ENCODE measurements around the gene TFCP2. TPM values are rescaled to one million over a fixed set of nuclear protein-coding genes. Genes with fewer than 3 reads are reported as not detected.

Gene TFCP2
- polyA plus RNA-seq, 3 donors, result 7.1 to 25.4 (median 14.2) TPM

- Mint-ChIP-seq H3K27me3 (ENCODE audit: low read depth in 3 of 3) (peaks cover 0 to 1% (median 0%) of the 10 kb centered on the region in 3 donors), H3K4me1 (peaks cover 17% of the 10 kb centered on the region), H3K27ac (peak overlapping the region in 1 of 7 donors; percentile 79), H3K36me3 (peaks cover 0 to 4% of the 10 kb centered on the region in 2 donors), H3K9me3 (no peaks in the 10 kb centered on the region), H3K4me3 (no peak overlapping the region)
- no peak for DNase-seq
- H3K9me3 ChIP-seq (replicated peaks in 1 of 2; ENCODE audit: control insufficient read depth in 1 of 2, insufficient read depth in 1 of 2, low read length in 2 of 2), result no peaks in the 10 kb centered on the region
- H3K4me1 ChIP-seq (ENCODE audit: control insufficient read depth in 1 of 2, insufficient read depth in 2 of 2, low read length in 2 of 2), result peaks cover 14 to 16% of the 10 kb centered on the region in 2 donors
- no peaks in the 10 kb centered on the region for H3K27me3 ChIP-seq (ENCODE audit: control insufficient read depth in 2 of 2, insufficient read depth in 2 of 2, low read length in 2 of 2)
- H2AFZ ChIP-seq (ENCODE audit: insufficient read depth, low read depth, low read length, poor library complexity, severe bottlenecking), result no peak overlapping the region
- no peaks in the 10 kb centered on the region for H3K36me3 ChIP-seq (replicated peaks in 1 of 2; ENCODE audit: control insufficient read depth in 1 of 2, insufficient read depth in 2 of 2, low read length in 2 of 2)
- H3K4me2 ChIP-seq (replicated peaks; ENCODE audit: extremely low read depth, low read length, poor library complexity, severe bottlenecking), result no peak overlapping the region
- H3K27ac ChIP-seq (ENCODE audit: low read depth in 1 of 2, low read length in 2 of 2), result no peak overlapping the region
- 96% methylated on average over 34 of the region's 38 CpGs for WGBS (ENCODE audit: insufficient coverage)
- H4K20me1 ChIP-seq (ENCODE audit: insufficient read depth, low read length), result no peaks in the 10 kb centered on the region
- H3K9ac ChIP-seq (ENCODE audit: insufficient read depth, low read length, poor library complexity, severe bottlenecking), result no peak overlapping the region
- no peak for TF ChIP-seq CTCF (IDR thresholded peaks at IDR 0.05)
- H3K79me2 ChIP-seq (ENCODE audit: insufficient read depth, low read length), result no peaks in the 10 kb centered on the region
- H3K4me3 ChIP-seq (replicated peaks in 1 of 3; ENCODE audit: low read depth in 2 of 3, low read length in 3 of 3), result no peak overlapping the region
- intact Hi-C loops (cut with micrococcal nuclease), result no loop called here
Measured at GRCh38 chr12:51197736-51198567, 25.0 kb upstream of the TFCP2 start.

GRCh38 chr12:51196547-51196946, 23.6 kb upstream of the TFCP2 start:
- H3K27me3 Mint-ChIP-seq (ENCODE audit: low read depth in 3 of 3), result peaks cover 0 to 1% (median 0%) of the 10 kb centered on the region in 3 donors
- intact Hi-C loops (cut with micrococcal nuclease), result no loop called here
- no peak overlapping the region for H2AFZ ChIP-seq (ENCODE audit: insufficient read depth, low read depth, low read length, poor library complexity, severe bottlenecking)
- no peak overlapping the region for H3K27ac ChIP-seq (ENCODE audit: low read depth in 1 of 2, low read length in 2 of 2)
- no peaks in the 10 kb centered on the region for H3K36me3 ChIP-seq (replicated peaks in 1 of 2; ENCODE audit: control insufficient read depth in 1 of 2, insufficient read depth in 2 of 2, low read length in 2 of 2)
- no peak for TF ChIP-seq CTCF (IDR thresholded peaks at IDR 0.05)
- H3K4me1 Mint-ChIP-seq, result peaks cover 17% of the 10 kb centered on the region
- H3K79me2 ChIP-seq (ENCODE audit: insufficient read depth, low read length), result no peaks in the 10 kb centered on the region
- peaks cover 1 to 4% of the 10 kb centered on the region in 2 donors for H3K36me3 Mint-ChIP-seq
- H3K9ac ChIP-seq (ENCODE audit: insufficient read depth, low read length, poor library complexity, severe bottlenecking), result no peak overlapping the region
- WGBS (ENCODE audit: insufficient coverage), result 97% methylated on average over 7 of the region's 9 CpGs
- H3K27me3 ChIP-seq (ENCODE audit: control insufficient read depth in 2 of 2, insufficient read depth in 2 of 2, low read length in 2 of 2), result no peaks in the 10 kb centered on the region
- no peaks in the 10 kb centered on the region for H3K9me3 Mint-ChIP-seq
- no peak overlapping the region for H3K4me2 ChIP-seq (replicated peaks; ENCODE audit: extremely low read depth, low read length, poor library complexity, severe bottlenecking)
- no peak for DNase-seq
- H3K4me1 ChIP-seq (ENCODE audit: control insufficient read depth in 1 of 2, insufficient read depth in 2 of 2, low read length in 2 of 2), result peaks cover 14 to 16% of the 10 kb centered on the region in 2 donors
- no peaks in the 10 kb centered on the region for H3K9me3 ChIP-seq (replicated peaks in 1 of 2; ENCODE audit: control insufficient read depth in 1 of 2, insufficient read depth in 1 of 2, low read length in 2 of 2)
- no peak overlapping the region for H3K4me3 Mint-ChIP-seq
- no peaks in the 10 kb centered on the region for H4K20me1 ChIP-seq (ENCODE audit: insufficient read depth, low read length)
- H3K4me3 ChIP-seq (replicated peaks in 1 of 3; ENCODE audit: low read depth in 2 of 3, low read length in 3 of 3), result no peak overlapping the region
- no peak overlapping the region for H3K27ac Mint-ChIP-seq
